ENCODE results near the gene ABCC11. TPM values are rescaled to one million over a fixed set of nuclear protein-coding genes. Genes with fewer than 3 reads are reported as not detected.

Gene ABCC11
- total RNA-seq, 1 experiment from 2014 or later: 0.83 TPM

GRCh38 chr16:48194828-48195556, 52.3 kb downstream of the ABCC11 start:
- no peaks in the 10 kb centered on the region for H3K36me3 ChIP-seq (ENCODE audit: low read depth)
- peak overlapping the region; percentile 46; the same call in 1 of the 2 replicates for H3K4me2 ChIP-seq
- CTCF ChIA-PET: no interaction called here
- no peak overlapping the region for H3K27ac ChIP-seq
- no peaks in the 10 kb centered on the region for H3K9me3 ChIP-seq (ENCODE audit: insufficient read depth, low read depth)
- peaks cover 5% of the 10 kb centered on the region; the same call in 1 of the 2 replicates for H3K4me1 ChIP-seq (replicated peaks; ENCODE audit: insufficient read depth)
- intact Hi-C loops (cut with micrococcal nuclease; ENCODE audit: unreplicated experiment): no loop called here
- H3K4me3 ChIP-seq: no peak overlapping the region
- no peaks in the 10 kb centered on the region for H3F3A ChIP-seq (ENCODE audit: insufficient read depth, low read depth)
- no peak for TF ChIP-seq EZH2 (IDR thresholded peaks at IDR 0.05; ENCODE audit: low read depth)
- no peak for TF ChIP-seq CTCF (conservative IDR thresholded peaks at IDR 0.05)
- no peaks in the 10 kb centered on the region for H4K20me1 ChIP-seq (ENCODE audit: insufficient read depth)
- no peaks in the 10 kb centered on the region for H3K27me3 ChIP-seq (ENCODE audit: insufficient read depth, low read depth)
- POLR2A ChIA-PET (ENCODE audit: unreplicated experiment): interaction anchor here (0.7 kb wide), 1 partner anchor 1614 kb away, joined by 3 read pairs; no protein-coding TSS in a partner anchor
- H2AFZ ChIP-seq: no peak overlapping the region
- peak; percentile 8 to 36 for DNase-seq
- H3K9me2 ChIP-seq (ENCODE audit: insufficient read depth): no peaks in the 10 kb centered on the region; the same call in 1 of the 2 replicates
- no peaks in the 10 kb centered on the region for H3K79me2 ChIP-seq (ENCODE audit: low read depth)
- no TSS peak for BruUV-seq (replicated peaks)

DNA sequence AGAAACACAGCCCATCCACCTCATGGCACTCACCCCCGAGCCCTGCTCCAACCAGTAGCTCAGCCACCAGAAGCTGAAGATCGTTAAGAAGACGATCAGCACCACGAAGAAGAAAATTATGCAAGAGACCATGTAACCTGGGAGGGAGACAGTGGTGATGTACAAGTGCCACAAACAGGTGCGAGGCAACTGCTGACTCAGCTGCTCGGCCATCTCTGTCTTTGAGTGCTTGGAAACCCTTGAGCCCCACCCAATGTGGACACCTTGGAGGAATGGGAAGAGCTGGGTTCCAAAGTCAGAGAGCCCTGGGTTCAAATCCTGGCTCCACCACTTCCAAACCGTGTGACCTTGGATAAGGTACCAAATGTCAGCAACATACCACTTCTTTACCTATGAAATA, 53.5 kb downstream of the ABCC11 start:
- Histone ChIP-seq H3K79me2 (ENCODE audit: low read depth) (no peaks in the 10 kb centered on the region), H3K27ac (no peak overlapping the region), H2AFZ (no peak overlapping the region), H3K4me3 (no peak overlapping the region), H3K9me2 (ENCODE audit: insufficient read depth) (no peaks in the 10 kb centered on the region; the same call in 1 of the 2 replicates), H3K4me1 (replicated peaks; ENCODE audit: insufficient read depth) (peaks cover 5% of the 10 kb centered on the region; the same call in 1 of the 2 replicates), H4K20me1 (ENCODE audit: insufficient read depth) (no peaks in the 10 kb centered on the region), H3F3A (ENCODE audit: insufficient read depth, low read depth) (no peaks in the 10 kb centered on the region), H3K4me2 (no peak overlapping the region), H3K27me3 (ENCODE audit: insufficient read depth, low read depth) (no peaks in the 10 kb centered on the region), H3K36me3 (ENCODE audit: low read depth) (no peaks in the 10 kb centered on the region), H3K9me3 (ENCODE audit: insufficient read depth, low read depth) (no peaks in the 10 kb centered on the region)
- no peak for TF ChIP-seq CTCF (conservative IDR thresholded peaks at IDR 0.05)
- no peak for TF ChIP-seq EZH2 (IDR thresholded peaks at IDR 0.05; ENCODE audit: low read depth)
- no TSS peak for BruUV-seq (replicated peaks)
- DNase-seq: no peak
- intact Hi-C loops (cut with micrococcal nuclease; ENCODE audit: unreplicated experiment): no loop called here
- CTCF ChIA-PET: no interaction called here
- POLR2A ChIA-PET (ENCODE audit: unreplicated experiment): no interaction called here

DNA sequence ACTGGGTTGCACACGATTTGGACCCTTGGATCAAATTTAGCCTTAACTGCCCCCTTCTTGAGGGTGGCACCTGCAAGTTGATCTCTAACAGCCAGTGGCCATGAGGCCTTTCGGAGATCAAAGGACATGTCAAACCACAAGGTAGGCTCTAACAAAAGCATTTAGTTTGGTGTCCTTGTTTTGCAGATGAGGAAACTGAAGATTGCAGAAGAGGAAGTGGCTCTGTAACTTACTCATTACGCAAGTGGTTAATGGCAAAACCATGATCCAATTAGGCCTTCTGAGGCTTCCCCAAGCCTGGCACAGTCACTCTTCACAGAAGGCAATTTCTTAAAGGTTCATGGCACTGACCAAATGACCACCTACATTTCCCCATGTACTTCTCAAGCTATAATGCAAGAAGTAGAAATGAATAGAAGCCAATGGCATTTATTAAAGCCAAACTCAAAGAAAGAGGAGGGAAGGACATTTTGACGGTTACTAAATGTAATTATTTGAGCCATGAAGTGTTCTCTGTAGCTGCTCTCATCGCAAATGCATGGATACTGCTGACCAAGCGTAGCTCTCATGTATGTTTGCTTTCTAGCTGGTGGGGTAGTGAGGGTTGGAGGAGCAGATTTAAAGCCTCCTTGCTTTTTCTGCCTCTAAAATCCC, 58.8 kb downstream of the ABCC11 start:
- Histone ChIP-seq H3K27me3 (ENCODE audit: insufficient read depth, low read depth) (no peaks in the 10 kb centered on the region), H3K36me3 (ENCODE audit: low read depth) (no peaks in the 10 kb centered on the region), H3F3A (ENCODE audit: insufficient read depth, low read depth) (no peaks in the 10 kb centered on the region), H3K9me3 (ENCODE audit: insufficient read depth, low read depth) (no peaks in the 10 kb centered on the region), H3K4me2 (no peak overlapping the region), H4K20me1 (ENCODE audit: insufficient read depth) (no peaks in the 10 kb centered on the region), H2AFZ (no peak overlapping the region), H3K4me1 (replicated peaks; ENCODE audit: insufficient read depth) (no peaks in the 10 kb centered on the region), H3K79me2 (ENCODE audit: low read depth) (no peaks in the 10 kb centered on the region), H3K9me2 (ENCODE audit: insufficient read depth) (no peaks in the 10 kb centered on the region; the same call in 1 of the 2 replicates), H3K27ac (no peak overlapping the region), H3K4me3 (no peak overlapping the region)
- ChIA-PET CTCF (no interaction called here), POLR2A (ENCODE audit: unreplicated experiment) (no interaction called here)
- no peak for TF ChIP-seq CTCF (conservative IDR thresholded peaks at IDR 0.05)
- TF ChIP-seq EZH2 (IDR thresholded peaks at IDR 0.05; ENCODE audit: low read depth): no peak
- intact Hi-C loops (cut with micrococcal nuclease; ENCODE audit: unreplicated experiment): no loop called here
- BruUV-seq (replicated peaks): no TSS peak
- no peak for DNase-seq
